Smooth muscle cell (in vitro differentiated cells): ENCODE results near the gene DMTF1. TPM values are rescaled to one million over a fixed set of nuclear protein-coding genes. Genes with fewer than 3 reads are reported as not detected.
"Not testable (repeated sequence)": the region's sequence is repeated elsewhere in the genome, so short reads cannot be mapped to it uniquely, and the experiment has no call there.

ENCODE experiments used
- DNase-seq: peaks from one replicate; lab custom pipeline; 2025; ENCODE audit not compliant: unreplicated experiment; lab: John Stamatoyannopoulos, UW
- H2AFZ ChIP-seq: fragments of 200-600 bp; sonication (generic); 2 replicates; pipeline ENCODE4 v1.6.0; 2016; ENCODE audit warnings: antibody characterized with exemption, low read depth, mild to moderate bottlenecking
- H3F3A ChIP-seq: fragments of 200-600 bp; sonication (generic); 2 replicates; pipeline ENCODE4 v1.6.0; 2017; ENCODE audit warnings: antibody characterized with exemption, low read depth
- H3K27ac ChIP-seq: fragments of 200-600 bp; sonication (generic); 2 replicates; pipeline ENCODE4 v1.5.1; 2016; ENCODE audit warnings: low read depth, mild to moderate bottlenecking
- H3K27me3 ChIP-seq: fragments of 200-600 bp; sonication (generic); 2 replicates; pipeline ENCODE4 v1.6.1; 2016; ENCODE audit warnings: low read depth, mild to moderate bottlenecking
- H3K36me3 ChIP-seq: fragments of 200-600 bp; sonication (generic); 2 replicates; pipeline ENCODE4 v1.5.1; 2016; ENCODE audit warnings: low read depth
- H3K4me1 ChIP-seq: fragments of 200-600 bp; sonication (generic); 2 replicates; pipeline ENCODE4 v1.5.1; 2016; ENCODE audit warnings: low read depth
- H3K4me2 ChIP-seq: fragments of 200-600 bp; sonication (generic); 2 replicates; pipeline ENCODE4 v1.6.0; 2016; ENCODE audit warnings: mild to moderate bottlenecking
- H3K4me3 ChIP-seq: fragments of 200-600 bp; sonication (generic); 2 replicates; pipeline ENCODE4 v1.5.1; 2016; ENCODE audit warnings: mild to moderate bottlenecking
- H3K79me2 ChIP-seq: fragments of 200-600 bp; sonication (generic); 2 replicates; pipeline ENCODE4 v1.6.0; 2016; ENCODE audit warnings: low read depth, mild to moderate bottlenecking
- H3K9ac ChIP-seq: fragments of 200-600 bp; sonication (generic); 2 replicates; pipeline ENCODE4 v1.6.0; 2016; ENCODE audit warnings: low read depth
- H3K9me3 ChIP-seq: fragments of 200-600 bp; sonication (generic); replicated peaks from 2 replicates; pipeline ENCODE4 v1.5.1; 2016; ENCODE audit warnings: low read depth
- H4K20me1 ChIP-seq: fragments of 200-600 bp; sonication (generic); 2 replicates; pipeline ENCODE4 v1.6.0; 2016; ENCODE audit warnings: low read depth
- WGBS: methylation state at CpG from one replicate; pipeline ENCODE4 v1.1.7; 2016; ENCODE audit warnings: low lambda C conversion rate; 5-methylcytosine and 5-hydroxymethylcytosine counted together
- polyA plus RNA-seq: library from polyadenylated mRNA; unstranded; fragments of >200 nt; fragmentation: Nextera tagmentation; extraction: Ambion mirVana; gene quantifications from 2 replicates; pipeline ENCODE4 v1.2.1, GENCODE V29; 2016
- total RNA-seq: library from RNA; depleted of rRNA; stranded (reverse); fragments of >200 nt; gene quantifications from 2 replicates; pipeline ENCODE4 v1.2.3, GENCODE V29; 2014
- TF ChIP-seq, protein P1 (sequence below): fragments of 200-600 bp; sonication (generic); IDR thresholded peaks from 2 replicates; pipeline ENCODE4 v1.5.1; 2017; ENCODE audit warnings: borderline replicate concordance, mild to moderate bottlenecking, antibody characterized with exemption; ENCODE audit not compliant: insufficient read depth, poor library complexity, severe bottlenecking

The DMTF1 gene
- total and polyA plus RNA-seq, 2 experiments from 2014 or later: 31.7 to 109 TPM

DNA sequence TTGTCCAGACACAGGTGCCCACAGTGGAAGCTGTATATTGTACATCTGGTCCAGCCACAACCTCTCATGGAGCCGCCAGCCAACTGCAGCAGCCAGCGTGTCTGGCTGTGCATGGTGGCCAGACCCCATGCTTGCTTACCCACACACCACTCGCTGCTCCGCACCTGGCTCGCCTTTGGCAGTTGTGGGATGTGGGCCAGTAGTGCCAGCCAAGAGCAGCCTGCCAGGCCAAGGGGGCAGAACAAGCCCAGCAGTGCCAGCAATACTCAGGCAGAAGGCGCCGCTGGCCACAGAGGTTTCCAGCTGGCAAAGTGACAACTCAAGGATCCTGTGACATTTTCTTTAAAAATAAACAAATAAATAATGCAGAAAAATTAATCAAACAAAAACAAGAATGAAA, 79.0 kb downstream of the DMTF1 start:
- 88% methylated on average over 7 of the region's 7 CpGs for WGBS
- TF ChIP-seq, protein P1, sequence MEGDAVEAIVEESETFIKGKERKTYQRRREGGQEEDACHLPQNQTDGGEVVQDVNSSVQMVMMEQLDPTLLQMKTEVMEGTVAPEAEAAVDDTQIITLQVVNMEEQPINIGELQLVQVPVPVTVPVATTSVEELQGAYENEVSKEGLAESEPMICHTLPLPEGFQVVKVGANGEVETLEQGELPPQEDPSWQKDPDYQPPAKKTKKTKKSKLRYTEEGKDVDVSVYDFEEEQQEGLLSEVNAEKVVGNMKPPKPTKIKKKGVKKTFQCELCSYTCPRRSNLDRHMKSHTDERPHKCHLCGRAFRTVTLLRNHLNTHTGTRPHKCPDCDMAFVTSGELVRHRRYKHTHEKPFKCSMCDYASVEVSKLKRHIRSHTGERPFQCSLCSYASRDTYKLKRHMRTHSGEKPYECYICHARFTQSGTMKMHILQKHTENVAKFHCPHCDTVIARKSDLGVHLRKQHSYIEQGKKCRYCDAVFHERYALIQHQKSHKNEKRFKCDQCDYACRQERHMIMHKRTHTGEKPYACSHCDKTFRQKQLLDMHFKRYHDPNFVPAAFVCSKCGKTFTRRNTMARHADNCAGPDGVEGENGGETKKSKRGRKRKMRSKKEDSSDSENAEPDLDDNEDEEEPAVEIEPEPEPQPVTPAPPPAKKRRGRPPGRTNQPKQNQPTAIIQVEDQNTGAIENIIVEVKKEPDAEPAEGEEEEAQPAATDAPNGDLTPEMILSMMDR: no peak
- no peaks in the 10 kb centered on the region for H4K20me1 ChIP-seq

DNA sequence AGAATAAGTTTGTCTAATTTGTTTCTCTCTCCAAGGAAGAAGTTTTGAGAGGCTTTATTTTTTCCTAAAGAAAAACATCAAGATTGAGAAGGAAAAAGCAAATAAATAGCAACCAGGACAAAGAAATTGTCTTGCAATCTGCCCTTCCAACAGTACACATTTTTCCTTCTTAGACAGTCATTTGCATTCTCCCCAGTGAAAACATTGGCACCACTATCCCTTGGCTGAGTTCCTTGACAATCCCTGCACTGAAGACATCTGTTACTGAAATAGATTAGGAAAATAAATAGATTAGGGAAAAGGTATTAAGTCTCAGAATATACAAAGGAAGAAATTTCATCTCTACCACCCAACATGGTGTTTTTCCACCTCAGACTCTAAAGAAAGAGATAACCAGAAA, 79.5 kb downstream of the DMTF1 start:
- Histone ChIP-seq H3K4me3 (no peak overlapping the region), H4K20me1 (no peaks in the 10 kb centered on the region), H3K4me2 (no peak overlapping the region), H3K27me3 (peaks cover 8% of the 10 kb centered on the region), H3K9ac (no peak overlapping the region), H3K36me3 (no peaks in the 10 kb centered on the region), H3F3A (no peaks in the 10 kb centered on the region), H3K4me1 (no peaks in the 10 kb centered on the region), H3K27ac (no peak overlapping the region), H2AFZ (no peak overlapping the region), H3K79me2 (no peaks in the 10 kb centered on the region), H3K9me3 (no peaks in the 10 kb centered on the region)
- no peak for DNase-seq
- TF ChIP-seq, protein P1: no peak

More for the DNA sequence above, 79.0 kb downstream of the DMTF1 start:
- Histone ChIP-seq H3K36me3 (no peaks in the 10 kb centered on the region), H3K27ac (no peak overlapping the region), H3K9me3 (no peaks in the 10 kb centered on the region), H3K4me3 (no peak overlapping the region), H2AFZ (no peak overlapping the region), H3K27me3 (peaks cover 12% of the 10 kb centered on the region), H3K4me2 (no peak overlapping the region), H3K4me1 (no peaks in the 10 kb centered on the region), H3F3A (no peaks in the 10 kb centered on the region), H3K9ac (no peak overlapping the region), H3K79me2 (no peaks in the 10 kb centered on the region)
- no peak for DNase-seq

DNA sequence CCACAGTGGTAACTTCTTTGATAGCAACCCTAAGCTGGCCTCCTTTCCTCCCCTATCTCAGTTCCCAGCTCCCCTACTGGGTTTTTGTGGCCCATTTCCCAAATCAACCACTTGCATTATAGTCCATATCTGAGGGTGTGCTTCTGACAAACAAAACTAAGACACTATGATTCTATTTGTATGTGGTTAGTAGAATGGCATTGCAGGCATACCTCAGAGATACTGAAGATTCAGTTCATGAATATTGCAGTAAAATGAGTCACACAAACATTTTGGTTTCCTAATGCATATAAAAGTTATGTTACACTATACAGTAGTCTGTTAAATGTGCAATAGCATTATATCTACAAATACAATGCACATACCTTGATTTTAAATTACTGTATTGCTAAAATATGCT, 82.7 kb downstream of the DMTF1 start:
- no peak overlapping the region for H3K4me2 ChIP-seq
- H3K79me2 ChIP-seq: no peaks in the 10 kb centered on the region
- H3K27me3 ChIP-seq: no peaks in the 10 kb centered on the region
- no peaks in the 10 kb centered on the region for H3K36me3 ChIP-seq
- TF ChIP-seq, protein P1: no peak
- no peaks in the 10 kb centered on the region for H4K20me1 ChIP-seq
- no peak for DNase-seq
- H3K4me1 ChIP-seq: no peaks in the 10 kb centered on the region
- H3K27ac ChIP-seq: no peak overlapping the region
- no peak overlapping the region for H3K9ac ChIP-seq
- H3K9me3 ChIP-seq: no peaks in the 10 kb centered on the region
- no peak overlapping the region for H3K4me3 ChIP-seq
- no peak overlapping the region for H2AFZ ChIP-seq
- no peaks in the 10 kb centered on the region for H3F3A ChIP-seq

DNA sequence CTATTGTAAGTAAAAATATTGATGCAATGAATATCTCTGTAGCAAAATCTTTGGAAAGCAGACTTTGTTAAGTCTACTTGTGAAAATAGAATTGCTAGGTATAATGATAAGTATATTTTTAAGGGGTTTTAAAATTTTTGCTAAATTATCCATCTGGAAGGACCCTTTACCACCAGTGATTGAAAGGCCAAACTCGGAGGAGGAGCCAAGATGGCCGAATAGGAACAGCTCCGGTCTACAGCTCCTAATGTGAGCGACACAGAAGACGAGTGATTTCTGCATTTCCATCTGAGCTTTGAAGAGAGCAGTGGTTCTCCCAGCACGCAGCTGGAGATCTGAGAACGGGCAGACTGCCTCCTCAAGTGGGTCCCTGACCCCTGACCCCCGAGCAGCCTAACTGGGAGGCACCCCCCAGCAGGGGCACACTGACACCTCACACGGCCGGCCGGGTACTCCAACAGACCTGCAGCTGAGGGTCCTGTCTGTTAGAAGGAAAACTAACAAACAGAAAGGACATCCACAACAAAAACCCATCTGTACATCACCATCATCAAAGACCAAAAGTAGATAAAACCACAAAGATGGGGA, 86.3 kb downstream of the DMTF1 start:
- H3K4me2 ChIP-seq, H3K4me3 ChIP-seq, H3K79me2 ChIP-seq, H3K36me3 ChIP-seq, DNase-seq, H3K27me3 ChIP-seq, H4K20me1 ChIP-seq, H3K27ac ChIP-seq, H3K9ac ChIP-seq, H3F3A ChIP-seq, H2AFZ ChIP-seq, H3K4me1 ChIP-seq, H3K9me3 ChIP-seq: not testable (repeated sequence)
- 77% methylated on average over 9 of the region's 11 CpGs for WGBS

GRCh38 chr7:87245671-87246070, 93.4 kb downstream of the DMTF1 start:
- not testable (repeated sequence) for H3K27ac ChIP-seq, H4K20me1 ChIP-seq, H3K9ac ChIP-seq, DNase-seq, H3K79me2 ChIP-seq, H2AFZ ChIP-seq, H3K27me3 ChIP-seq, H3K4me3 ChIP-seq, H3F3A ChIP-seq, H3K4me1 ChIP-seq, H3K9me3 ChIP-seq, H3K36me3 ChIP-seq, H3K4me2 ChIP-seq
- WGBS: 89% methylated on average over 5 of the region's 5 CpGs
